T-helper 1 cell (primary cell): ENCODE measurements around the gene GJE1.

Experiments
- DNase-seq, 5 donors: peaks; one replicate each; pipeline ENCODE4 v3.0.0-alpha.2; 2012 to 2020

The GJE1 gene

GRCh38 chr6:142167071-142167470 lies 34.3 kb downstream of the GJE1 start:
- no peak for DNase-seq

GRCh38 chr6:142167486-142167885 lies 34.8 kb downstream of the GJE1 start:
- DNase-seq = no peak

DNA sequence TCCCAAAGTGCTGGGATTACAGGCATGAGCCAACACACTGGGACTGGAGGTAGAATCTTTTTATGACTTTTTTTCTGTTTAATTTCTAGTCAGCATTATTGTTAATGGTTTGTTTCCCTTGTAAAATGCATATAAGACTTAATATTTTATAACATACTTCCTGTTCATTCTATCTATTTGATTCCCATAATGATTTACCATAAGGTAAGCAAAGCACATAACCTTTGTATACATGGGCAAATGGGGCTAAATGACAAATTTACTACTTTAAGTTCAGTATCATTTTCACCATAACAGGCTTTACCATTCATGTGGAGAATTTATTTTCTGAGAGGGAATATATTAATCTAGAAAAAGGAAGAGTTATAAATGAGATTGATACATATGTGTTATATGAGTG lies 38.6 kb downstream of the GJE1 start:
- DNase-seq = no peak

DNA sequence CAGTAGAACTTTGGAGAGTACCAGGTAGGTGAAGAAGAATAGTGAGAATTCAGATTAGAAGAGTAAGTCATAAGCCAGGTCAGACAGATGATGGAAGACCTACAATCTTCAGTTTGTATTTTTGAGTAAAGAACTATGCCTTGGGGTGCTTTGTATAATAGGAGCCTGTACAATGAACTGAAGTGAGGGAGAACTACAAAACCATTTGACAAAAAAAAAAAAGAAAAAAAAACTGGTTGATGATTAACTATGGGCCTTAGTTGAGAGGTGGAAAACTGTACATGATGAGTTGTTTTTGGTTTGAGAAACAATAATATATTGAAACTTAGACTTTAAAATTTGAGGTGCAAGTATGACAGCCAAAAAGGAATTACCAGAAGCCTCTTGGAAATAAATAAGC lies 40.0 kb downstream of the GJE1 start:
- DNase-seq = no peak

GRCh38 chr6:142173980-142174379 lies 41.3 kb downstream of the GJE1 start:
- DNase-seq = no peak

DNA sequence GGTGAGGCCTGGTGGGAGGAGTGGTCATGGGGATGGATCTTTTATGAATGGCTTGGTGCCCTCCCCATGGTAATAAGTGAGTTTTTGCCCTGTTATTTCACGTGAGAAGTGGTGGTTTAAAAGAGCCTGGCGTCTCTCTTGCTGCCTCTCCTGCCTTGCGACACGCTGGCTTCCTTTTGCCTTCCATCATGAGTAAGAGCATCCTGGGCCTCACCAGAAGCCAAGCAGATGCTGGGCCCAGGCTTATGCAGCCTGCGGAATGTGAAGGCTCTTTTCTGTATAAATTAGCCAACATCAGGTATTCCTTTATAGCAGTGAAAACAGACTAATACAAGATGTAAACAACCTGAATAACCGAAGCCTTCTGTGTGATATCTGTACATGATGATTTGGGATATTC lies 42.0 kb downstream of the GJE1 start:
- no peak for DNase-seq

DNA sequence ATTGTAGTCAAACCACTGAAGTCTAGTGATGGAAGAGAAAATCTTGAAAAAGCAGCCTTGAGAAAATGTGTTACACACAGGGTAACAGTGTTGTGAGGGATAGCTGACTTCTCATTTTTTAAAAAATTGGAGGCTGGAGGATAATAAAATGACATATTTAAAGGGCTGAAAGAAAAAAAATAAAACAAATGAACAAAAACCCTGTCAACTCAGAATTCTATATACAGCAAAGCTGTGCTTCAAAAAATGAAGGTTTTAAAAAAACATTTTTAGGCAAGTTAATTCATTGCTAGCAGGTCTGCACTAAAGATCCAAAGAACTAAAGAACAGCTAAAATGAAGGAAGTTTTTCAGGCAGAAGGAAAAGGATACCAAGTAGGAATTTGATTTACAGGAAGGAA lies 45.4 kb downstream of the GJE1 start:
- DNase-seq = no peak

DNA sequence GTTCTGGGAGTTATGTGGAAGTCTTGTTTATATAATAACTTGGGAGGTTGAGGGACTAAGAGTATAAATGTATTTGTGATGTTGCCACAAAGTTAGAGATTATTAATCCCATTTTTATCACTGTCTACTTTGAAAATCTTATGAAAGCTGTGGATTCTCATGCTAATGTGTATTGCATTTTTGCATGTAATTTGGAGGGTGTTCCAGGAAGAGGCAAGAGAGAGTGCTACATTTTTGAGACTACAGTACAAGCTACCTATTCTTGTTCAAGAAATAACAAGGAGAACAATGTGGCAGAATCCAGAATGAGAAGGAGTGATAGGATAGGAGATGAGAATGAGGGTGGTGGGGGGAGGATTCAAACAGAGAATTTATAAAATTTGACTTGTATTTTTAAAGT lies 49.3 kb downstream of the GJE1 start:
- no peak for DNase-seq

DNA sequence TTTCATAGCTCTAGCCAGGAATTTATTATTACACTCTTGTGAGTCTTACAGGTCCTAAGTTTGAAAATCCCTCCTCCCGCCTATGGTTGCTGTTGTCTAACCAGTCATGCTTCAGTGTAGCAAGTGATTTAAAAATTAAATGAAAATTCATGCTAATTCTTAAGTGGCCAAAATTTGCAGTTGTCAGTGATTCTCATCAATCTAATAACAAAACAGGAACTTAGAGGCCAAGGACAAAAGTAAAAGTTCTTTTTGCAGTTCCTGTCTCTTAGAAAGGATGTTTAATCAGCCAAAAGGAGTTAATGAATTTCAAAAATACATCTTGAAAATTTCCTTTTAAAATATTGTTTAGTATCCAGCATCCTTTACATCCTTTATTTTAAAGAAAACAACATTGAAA lies 50.6 kb downstream of the GJE1 start:
- DNase-seq = no peak

DNA sequence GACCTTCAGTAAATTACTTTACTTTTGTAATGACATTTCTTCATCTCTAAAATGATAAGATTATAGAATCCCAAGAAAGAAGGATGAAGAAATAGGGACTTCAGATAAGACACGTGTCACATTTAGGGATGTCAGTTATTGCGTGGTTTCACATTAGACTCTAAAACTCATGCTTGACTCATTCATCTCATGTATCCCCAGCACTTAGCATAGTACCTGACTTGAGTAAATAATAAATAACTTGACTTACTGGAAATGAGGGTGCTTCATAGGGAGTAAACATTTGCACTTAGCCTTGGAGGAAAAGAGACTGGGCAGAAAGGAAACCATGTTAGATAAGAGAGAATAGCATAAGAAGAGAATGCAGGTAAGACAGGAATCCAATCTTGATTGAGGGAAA lies 51.6 kb downstream of the GJE1 start:
- DNase-seq = no peak
